ENCODE results near the gene ZC3H4.
A peak's percentile ranks its signal among the peaks of the same experiment; 100 is the strongest.

ZC3H4 gene

GRCh38 chr19:47044946-47045866 lies 68.4 kb downstream of the ZC3H4 start:
- ATAC-seq: no peak

- ATAC-seq: no peak
Measured at GRCh38 chr19:47040869-47041268, 72.7 kb downstream of the ZC3H4 start.

- ATAC-seq: no peak
Measured at GRCh38 chr19:47039239-47039874, 74.2 kb downstream of the ZC3H4 start.

GRCh38 chr19:47037766-47038165 lies 75.8 kb downstream of the ZC3H4 start:
- no peak for ATAC-seq

- no peak for ATAC-seq
Measured at GRCh38 chr19:47036097-47036651, 77.4 kb downstream of the ZC3H4 start.

- peak; percentile 88 to 94 for ATAC-seq
Measured at GRCh38 chr19:47035127-47036096, 78.2 kb downstream of the ZC3H4 start.

- ATAC-seq: peak; percentile 21 to 26
Measured at GRCh38 chr19:47032171-47032811, 81.3 kb downstream of the ZC3H4 start.

GRCh38 chr19:47028195-47028601 lies 85.4 kb downstream of the ZC3H4 start:
- ATAC-seq: no peak

GRCh38 chr19:47027586-47028088 lies 85.9 kb downstream of the ZC3H4 start:
- ATAC-seq: no peak

- no peak for ATAC-seq
Measured at GRCh38 chr19:47026889-47027288, 86.7 kb downstream of the ZC3H4 start.

- ATAC-seq: no peak
Measured at GRCh38 chr19:47026156-47026555, 87.4 kb downstream of the ZC3H4 start.

GRCh38 chr19:47024502-47024901 lies 89.1 kb downstream of the ZC3H4 start:
- ATAC-seq: no peak

- peak in 1 of 2 donors; percentile 22 for ATAC-seq
Measured at GRCh38 chr19:47023448-47023794, 90.2 kb downstream of the ZC3H4 start.

GRCh38 chr19:47022541-47023447 lies 90.8 kb downstream of the ZC3H4 start:
- ATAC-seq: peak in 1 of 2 donors; percentile 8

GRCh38 chr19:47022140-47022536 lies 91.4 kb downstream of the ZC3H4 start:
- ATAC-seq: no peak

- ATAC-seq: no peak
Measured at GRCh38 chr19:47021536-47022139, 91.9 kb downstream of the ZC3H4 start.

- ATAC-seq: no peak
Measured at GRCh38 chr19:47020992-47021496, 92.5 kb downstream of the ZC3H4 start.

- ATAC-seq: no peak
Measured at GRCh38 chr19:47020132-47020805, 93.3 kb downstream of the ZC3H4 start.

- ATAC-seq: no peak
Measured at GRCh38 chr19:47019431-47020041, 94.0 kb downstream of the ZC3H4 start, which contains the start of gene NPAS1. Gene NPAS1, plus strand, starts transcription at chr19:47019837. Its CDS starts 1,211 bp downstream, at chr19:47021048.
